GM19467 (cell line): ENCODE data around the gene PLXNA1.

ENCODE experiments used
- ATAC-seq: cut with Tn5 transposase; IDR thresholded peaks from one replicate; pipeline ENCODE4 v1.9.1; 2021; ENCODE audit warnings: mild to moderate bottlenecking, moderate library complexity; ENCODE audit not compliant: unreplicated experiment

Gene PLXNA1

DNA sequence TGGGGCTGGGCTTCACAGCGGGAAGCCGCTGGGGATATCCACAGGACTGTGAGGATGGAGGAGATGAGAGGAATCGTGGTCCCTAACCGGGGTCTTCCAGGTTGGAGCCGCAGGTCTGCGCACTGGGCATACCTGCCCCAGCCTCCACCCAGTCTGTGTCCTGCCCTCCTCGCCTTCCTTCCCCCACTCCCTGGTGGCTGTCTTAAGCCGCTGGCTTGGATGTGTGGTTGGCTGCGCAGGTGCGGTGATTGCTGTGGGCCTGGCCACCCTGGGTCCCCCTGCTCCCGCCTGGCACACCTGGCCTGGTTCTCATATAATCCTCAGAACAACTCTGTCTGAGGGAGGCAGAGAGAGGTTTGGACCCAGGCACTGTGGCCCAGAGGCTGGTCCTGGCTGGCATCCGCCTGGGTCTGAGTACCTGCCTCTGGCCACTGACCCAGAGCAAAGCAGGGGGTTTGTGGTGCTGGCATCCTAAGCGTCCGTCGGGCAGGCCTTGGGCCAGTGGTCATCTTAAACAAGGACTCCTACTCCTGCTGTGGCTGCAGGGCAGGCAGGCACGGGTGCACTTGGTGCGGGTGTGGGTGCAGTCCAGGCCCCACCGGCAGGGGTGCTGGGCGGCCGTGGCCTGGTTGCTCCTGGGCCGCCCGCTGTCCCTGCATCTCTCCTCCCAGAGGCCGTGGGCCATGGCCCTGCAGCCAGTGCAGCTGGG lies 18.7 kb downstream of the PLXNA1 start:
- no peak for ATAC-seq

DNA sequence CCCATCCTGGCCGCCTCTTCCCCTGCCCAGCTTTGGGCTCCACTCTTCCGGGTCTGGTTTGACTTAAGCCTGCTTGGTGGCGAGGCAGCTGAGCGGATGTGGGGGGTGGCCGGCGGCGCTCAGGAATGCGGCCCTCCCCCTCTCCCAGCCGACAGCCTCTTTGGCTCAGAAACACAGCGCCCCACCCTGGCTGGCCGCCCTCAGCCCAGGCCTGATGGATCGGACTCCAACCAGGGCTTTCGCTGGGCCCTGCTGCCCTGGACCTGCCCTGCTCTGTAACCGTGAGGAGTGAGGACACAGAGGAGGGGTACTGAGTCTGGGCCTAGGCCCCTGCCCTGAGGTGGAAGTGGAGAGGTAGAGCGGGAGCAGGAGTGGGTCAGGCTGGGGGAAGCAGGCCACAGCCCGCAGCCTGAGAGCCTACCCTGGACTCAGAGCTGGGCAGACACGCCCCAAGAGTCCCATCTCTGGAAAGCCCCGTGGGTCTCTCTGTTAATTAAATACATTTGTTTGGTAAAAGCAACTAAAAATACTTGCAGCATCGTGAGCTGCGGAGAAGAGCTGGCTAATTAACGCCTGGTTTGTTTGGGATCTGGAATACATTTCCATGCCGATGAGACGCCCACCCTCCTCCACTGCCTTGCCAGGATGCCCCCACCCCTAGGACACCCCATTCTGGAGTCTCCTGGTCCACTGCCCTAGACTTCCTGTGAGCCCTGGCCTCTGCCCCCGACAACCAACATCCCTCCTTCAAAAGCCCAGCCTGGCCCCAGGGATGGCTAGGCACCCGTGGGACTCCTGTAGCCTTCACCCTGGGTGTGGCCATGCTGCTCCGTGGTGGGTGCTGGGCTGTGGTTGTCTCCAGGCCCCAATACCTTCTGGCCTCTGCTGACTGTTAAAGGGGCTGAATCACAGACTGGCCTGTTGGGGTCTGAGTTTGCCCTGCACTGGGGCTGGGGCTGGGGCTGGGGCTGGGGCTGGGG lies 19.6 kb downstream of the PLXNA1 start:
- no peak for ATAC-seq

DNA sequence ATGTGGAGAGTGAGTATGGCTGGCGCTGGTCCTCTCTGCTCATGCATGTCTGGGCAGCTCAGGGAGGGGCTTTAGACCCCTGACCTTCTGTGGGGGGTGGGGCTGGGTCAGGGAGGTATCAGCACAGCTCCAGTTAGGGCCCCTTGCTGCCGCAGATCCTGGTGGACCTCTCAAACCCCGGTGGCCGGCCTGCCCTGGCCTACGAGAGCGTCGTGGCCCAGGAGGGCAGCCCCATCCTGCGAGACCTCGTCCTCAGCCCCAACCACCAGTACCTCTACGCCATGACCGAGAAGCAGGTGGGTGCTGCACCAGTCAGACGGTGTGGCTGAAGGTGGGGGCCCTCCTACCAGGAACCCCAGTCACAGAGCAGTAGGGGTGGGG lies 20.2 kb downstream of the PLXNA1 start:
- ATAC-seq, result no peak

DNA sequence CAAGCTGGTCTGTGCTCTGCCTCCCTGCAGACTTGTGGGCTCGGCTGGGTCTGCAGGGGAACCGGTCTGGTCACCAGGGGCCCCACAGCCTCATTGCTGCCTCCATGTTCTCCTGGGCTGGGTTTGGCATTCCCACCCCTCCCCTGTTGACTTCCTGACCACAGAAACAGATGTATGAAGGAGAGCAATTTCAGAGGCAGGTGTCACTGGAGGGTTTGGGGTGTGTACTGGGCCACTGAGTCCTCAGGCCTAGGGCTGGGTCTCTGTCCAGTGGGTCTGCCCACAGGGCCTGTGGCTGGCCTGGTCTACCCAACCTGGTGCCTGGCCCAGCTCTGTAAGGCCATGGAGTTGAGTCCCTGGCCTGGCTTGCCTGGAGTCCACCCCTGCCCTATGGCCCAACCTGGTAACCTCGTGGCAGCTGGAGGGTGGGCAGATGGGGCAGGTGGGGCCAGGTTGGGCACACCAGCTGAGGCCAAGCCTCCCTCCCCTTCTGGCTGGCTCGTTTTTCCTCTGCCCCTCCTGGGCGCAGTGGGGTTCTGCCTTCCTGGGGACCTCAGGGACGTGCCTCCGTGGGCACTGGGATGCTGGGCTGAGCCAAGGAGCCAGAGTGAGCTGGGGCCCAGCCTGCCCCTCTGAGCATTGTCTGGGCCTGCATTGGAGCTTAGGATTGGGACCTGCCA lies 20.8 kb downstream of the PLXNA1 start:
- ATAC-seq, result no peak

DNA sequence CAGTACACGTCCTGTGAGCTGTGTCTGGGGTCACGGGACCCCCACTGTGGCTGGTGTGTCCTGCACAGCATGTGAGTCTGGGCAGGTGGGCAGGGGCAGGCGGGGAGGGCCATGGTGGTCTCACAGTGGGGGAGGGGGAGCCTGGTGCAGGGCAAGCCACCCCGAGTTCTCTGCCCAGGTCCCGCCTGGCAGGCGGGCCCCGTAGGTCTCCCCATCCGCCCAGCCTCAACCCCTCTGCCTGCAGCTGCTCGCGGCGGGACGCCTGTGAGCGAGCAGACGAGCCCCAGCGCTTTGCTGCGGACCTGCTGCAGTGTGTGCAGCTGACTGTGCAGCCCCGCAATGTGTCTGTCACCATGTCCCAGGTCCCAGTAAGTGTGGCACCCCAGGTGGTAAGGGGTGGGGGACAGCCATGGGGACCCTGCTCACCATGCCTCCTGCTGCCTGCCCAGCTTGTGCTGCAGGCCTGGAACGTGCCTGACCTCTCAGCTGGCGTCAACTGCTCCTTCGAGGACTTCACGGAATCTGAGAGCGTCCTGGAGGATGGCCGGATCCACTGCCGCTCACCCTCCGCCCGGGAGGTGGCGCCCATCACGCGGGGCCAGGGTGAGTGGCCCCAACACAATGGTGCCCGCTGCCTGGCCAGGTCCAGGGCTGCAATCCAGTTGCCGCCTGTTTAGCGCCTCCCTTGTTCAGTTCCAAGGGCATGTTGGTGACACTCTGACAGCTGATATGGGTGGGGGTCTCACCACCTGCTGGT lies 21.9 kb downstream of the PLXNA1 start:
- ATAC-seq, result no peak

DNA sequence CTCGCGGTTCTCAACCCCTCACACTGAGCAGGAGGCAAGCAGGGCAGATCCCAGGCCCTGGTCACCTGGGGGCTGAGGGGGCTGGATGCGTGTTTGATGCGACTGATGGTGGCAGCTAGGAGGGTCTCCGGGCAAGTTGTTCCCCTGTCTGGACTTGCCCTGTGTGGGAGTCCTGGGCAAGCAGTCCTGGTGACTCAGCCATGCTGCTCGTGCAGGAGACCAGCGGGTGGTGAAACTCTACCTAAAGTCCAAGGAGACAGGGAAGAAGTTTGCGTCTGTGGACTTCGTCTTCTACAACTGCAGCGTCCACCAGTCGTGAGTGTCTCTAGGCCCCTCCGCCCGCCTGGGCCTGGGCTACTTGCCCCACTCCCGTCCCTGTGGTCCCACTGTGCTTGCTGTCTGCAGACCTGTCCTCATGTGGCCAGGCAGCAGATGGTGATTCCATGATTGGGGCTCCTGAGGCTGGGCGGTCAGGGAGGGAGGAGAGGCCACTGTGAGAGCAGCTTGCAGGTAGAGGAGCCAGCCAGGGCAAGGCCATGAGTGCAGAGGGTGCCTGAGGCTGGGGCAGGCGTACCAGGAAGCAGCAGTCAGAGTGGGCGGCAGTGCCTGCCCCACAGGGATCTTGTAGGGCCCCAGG lies 23.1 kb downstream of the PLXNA1 start:
- no peak for ATAC-seq

DNA sequence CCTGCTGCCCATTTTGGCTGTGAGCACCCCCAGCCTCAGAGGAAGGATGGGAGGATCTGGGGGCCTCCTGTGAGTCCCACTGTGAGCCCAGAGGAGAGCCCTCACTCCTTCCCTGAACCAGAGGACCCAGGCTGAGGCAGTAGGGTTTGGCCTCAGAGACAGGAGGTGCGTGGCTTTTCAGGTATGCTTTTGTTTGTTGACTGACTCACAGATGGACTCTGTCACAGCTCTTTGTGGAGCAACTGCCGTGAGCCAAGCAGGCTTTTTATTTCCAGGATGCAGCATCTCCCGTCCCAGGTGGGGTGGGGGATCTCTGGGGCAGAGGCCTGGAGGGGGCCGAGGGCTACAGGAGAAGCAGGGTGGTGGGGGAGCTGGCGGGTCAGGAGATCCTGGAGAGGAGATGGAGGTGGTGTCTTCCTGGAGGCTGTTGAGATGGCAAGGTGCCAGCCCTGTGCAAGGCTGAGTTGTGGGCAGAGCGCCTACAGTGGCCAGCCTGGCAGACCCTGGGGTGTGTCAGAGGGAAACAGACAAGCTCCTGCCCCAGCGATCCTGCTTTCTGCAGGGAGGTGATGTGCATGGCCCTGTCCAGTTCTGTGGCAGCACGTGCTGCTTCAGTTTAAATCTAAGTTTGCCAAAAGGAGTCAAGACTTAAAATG lies 24.0 kb downstream of the PLXNA1 start:
- ATAC-seq, result no peak

DNA sequence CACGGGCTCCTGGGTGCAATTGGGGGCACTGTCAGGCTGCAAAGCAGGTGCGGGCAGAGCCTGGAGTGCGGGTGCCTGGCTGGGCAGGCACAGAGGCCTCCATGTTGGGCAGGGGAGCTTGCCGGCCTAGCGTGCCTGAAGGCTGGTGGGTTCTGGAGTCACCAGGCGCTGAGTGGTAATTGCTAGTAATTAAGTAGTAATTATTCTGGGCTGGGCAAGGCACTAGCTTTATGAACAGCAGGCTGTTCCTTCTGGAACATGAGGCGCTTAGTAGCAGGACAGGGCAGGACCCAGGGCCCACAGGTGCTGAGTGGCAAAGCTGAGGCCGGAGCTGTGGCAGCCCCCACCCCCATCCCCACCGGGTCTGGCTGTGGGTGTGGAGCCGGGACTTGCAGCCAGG lies 25.3 kb downstream of the PLXNA1 start:
- ATAC-seq, result no peak

DNA sequence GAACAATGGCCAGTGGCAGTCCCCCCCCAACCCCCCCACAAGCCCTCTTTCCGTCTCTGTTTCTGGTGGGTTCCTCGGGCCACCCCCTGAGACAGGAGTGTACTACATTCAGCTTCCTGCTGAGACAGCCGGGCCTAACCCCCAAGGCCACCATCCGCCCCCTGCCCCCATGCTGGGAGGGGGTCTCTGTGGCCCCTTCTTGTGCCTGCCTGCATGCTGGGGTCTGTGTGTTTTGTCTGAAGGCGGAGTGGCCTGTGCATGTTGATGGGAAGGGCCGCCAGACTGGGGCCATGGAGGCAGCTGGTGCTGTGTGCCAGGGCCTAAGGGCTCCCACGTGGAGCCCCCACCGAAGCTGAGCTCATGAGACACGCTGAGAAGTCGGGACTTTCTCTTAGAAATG lies 26.6 kb downstream of the PLXNA1 start:
- ATAC-seq, result no peak

DNA sequence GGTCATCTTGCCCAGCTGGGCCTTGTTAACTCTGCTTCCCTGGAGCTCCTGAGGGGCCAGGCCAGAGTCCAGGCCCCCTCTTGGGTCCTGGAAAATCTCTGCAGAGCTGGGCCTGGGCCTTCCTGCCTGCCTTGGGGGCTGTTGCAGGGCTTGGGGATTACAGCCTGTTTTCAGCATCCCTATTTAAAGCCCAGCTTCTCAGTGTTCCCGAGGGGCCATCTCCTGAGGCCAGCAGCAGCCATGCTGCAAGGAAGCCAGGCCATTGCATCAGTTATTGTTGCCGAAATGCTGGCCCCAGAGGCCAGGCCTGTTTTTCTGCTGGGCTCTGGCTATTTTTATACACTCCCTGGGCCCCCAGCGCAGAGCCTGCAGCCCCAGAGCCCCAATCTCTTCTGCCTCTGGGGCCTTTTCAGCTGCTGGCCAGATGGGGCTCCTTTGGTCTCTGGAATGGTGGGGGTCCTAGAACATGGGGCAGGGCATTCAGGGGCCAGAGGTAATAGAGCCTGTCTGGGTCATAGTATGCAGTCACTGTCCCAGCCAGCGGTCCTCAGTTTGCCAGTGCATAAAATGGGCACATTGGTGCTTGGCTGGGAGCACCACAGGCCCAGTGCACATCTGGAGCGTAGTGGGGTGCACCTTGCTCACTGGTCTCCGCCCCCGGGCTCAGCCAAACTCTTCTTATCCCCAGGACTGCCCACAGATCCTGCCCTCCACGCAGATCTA lies 28.5 kb downstream of the PLXNA1 start:
- no peak for ATAC-seq

DNA sequence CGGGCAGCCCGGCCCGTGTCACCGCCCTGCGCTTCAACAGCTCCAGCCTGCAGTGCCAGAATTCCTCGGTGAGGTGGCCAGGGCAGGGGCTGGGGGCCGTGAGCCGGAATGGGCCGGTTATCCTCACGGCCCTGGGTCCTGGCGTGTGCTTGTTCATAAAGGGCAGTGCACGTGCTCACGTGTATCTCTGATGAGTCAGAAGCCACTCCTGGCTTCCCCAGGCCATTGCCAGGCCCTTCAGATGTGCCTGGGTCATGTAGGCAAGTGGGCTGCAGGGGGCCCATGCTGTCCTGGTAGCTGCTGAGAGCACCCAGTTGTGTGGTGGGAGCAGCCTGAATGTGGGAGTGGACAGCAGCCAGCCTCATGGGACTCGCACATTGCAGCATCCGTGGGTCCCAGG lies 29.2 kb downstream of the PLXNA1 start:
- ATAC-seq, result no peak

DNA sequence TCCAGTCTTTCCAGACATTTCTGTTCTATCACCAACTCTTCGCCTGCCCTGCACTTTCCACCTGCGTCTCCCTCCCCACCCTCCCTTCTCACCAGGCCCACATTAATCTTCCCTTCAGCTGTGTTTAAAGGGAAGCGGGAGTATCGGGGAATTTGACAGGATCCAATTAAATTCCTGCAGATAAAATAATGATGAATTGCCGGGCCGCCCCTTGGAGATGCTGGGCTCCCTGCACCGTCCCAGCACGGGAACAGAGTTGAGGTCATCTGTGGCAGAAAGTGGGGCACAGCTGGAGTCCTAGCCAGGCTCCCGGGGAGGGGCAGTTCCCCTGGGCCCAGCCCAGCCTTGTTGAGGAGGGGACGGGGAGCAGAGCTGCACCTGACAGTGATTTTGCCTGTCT lies 30.3 kb downstream of the PLXNA1 start:
- ATAC-seq, result no peak

DNA sequence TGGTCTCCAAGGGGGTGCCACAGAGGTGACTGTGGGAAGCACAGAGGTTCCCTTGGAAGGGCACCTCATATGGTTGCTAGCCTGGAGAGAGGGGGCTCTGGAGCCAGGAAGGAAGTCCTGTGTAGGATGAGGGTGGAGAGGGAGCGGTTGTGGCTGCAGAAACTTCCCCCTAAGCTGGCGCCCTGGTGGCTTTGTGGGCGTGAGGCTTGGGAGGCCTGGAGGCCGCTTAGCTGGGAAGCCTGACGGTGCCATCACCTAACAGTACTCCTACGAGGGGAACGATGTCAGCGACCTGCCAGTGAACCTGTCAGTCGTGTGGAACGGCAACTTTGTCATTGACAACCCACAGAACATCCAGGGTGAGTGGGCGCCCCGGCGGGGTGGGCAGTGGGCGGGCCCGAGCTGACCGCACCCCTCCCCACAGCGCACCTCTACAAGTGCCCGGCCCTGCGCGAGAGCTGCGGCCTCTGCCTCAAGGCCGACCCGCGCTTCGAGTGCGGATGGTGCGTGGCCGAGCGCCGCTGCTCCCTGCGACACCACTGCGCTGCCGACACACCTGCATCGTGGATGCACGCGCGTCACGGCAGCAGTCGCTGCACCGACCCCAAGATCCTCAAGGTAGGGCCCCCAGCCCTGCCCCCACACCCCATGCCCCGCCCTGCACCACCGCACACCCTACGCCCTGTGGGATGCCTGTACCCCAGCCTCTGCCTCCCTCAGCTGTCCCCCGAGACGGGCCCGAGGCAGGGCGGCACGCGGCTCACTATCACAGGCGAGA lies 31.0 kb downstream of the PLXNA1 start:
- ATAC-seq, result no peak

DNA sequence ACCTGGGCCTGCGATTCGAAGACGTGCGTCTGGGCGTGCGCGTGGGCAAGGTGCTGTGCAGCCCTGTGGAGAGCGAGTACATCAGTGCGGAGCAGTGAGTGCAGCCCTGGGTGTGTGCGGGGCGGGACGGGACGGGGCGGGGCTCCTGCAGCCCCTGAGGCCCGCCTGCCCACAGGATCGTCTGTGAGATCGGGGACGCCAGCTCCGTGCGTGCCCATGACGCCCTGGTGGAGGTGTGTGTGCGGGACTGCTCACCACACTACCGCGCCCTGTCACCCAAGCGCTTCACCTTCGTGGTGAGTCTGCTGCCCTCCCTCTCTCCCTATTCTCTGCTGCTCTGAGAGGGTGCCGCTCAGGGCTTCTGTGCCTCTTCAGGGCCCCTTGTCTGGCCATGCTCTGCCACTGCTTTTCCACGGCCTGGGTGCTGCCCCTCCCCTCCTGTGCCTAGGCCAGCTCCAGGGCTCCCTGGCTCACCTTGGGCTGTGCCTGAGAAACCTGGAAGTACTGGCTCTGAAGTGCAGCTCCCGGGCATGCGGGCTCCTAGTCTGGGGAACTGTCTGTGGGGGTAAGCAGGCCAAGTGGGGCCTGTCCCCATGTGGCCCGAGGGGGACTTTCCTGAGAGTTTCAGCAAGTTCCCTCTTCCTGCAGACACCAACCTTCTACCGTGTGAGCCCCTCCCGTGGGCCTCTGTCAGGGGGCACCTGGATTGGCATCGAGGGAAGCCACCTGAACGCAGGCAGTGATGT lies 31.8 kb downstream of the PLXNA1 start:
- ATAC-seq, result no peak

DNA sequence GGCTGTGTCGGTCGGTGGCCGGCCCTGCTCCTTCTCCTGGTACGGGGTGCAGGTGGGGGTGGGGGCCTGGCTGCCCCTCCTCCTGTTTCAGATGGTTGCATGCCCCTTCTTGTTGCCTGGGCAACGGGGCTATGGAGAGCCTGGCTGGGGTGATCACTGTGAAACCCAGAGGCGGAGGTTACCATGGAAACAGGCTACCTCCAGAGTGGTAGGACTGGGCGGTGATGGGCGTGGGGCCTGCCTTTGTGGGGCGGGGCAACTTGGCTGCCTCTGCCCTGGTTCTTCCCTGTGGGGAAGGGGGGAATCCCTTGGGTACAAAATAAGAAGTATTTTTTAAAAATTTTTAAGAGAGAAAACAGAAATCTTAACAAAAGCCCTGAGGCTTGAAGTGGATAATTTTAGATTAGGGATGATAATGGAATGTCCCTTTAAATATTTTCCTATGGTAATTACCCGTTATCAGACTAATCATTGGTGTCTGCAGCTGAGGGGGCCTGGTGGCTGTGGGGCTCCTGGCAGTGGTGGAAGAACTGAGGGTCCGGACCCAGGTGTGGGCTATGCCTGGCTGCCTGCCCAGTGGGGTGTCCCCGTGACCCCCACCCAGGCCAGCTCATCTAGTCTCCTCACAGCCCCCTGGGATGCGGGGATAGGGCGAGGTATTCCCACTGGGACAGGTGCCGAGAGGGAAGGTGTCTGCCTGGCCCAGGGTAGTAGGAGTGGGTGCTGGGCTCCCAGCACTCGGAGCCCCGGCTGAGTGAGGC lies 32.5 kb downstream of the PLXNA1 start:
- no peak for ATAC-seq

DNA sequence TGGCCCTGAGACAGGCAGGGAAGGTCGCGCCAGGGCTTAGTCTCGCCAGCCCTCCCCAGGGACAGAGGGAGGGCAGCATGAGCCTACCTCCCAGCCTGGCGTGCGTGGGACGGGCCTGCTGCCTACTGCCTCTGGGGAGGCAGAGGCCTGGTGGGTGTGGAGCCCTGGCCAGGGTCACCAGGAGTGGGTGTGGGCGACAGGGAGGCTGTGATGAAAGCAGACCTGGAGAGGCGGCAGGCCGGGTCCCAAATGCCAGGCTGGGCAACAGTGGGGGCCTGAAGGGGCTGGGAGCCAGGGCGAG lies 33.1 kb downstream of the PLXNA1 start:
- no peak for ATAC-seq

DNA sequence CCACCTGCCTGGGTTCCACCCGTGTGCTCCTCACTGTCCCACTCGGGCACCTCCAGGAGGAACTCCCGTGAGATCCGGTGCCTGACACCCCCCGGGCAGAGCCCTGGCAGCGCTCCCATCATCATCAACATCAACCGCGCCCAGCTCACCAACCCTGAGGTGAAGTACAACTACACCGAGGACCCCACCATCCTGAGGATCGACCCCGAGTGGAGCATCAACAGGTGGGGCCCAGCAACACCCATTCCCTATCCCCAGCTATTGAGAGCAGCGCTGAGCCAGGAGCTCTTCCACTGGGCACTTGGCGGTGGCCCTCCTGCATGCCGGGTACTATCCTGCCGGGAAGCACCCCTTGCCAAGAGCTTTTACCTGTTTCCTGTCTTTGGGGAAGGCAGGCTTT lies 33.5 kb downstream of the PLXNA1 start:
- ATAC-seq, result no peak
